Activated T-cell treated with anti-CD3 and anti-CD28 coated beads, Interleukin-2, amount 50 U/mL, for 72 hours (primary cell): ENCODE data around the gene RELN. TPM values are rescaled to one million over a fixed set of nuclear protein-coding genes. Genes with fewer than 3 reads are reported as not detected.

Experiments
- ATAC-seq, 2 donors: fragments of 150-1000 bp; cut with Tn5 transposase; replicated peaks in 1 of 2; 2 replicates each; pipeline ENCODE4 v1.10.0; 2021; ENCODE audit warnings: moderate library complexity in 2 of 2, mild to moderate bottlenecking in 1 of 2
- DNase-seq, 2 donors: peaks; one replicate each; pipeline ENCODE4 v3.0.0; 2021 to 2022; ENCODE audit warnings: mixed read lengths in 1 of 2
- H3K27ac Mint-ChIP-seq: one replicate; pipeline ENCODE4 v1.8.0; 2022; ENCODE audit warnings: mild to moderate bottlenecking, moderate library complexity, mixed read lengths
- H3K27me3 Mint-ChIP-seq: one replicate; pipeline ENCODE4 v1.8.0; 2022; ENCODE audit warnings: low read depth, mixed read lengths
- H3K36me3 Mint-ChIP-seq, 2 donors: one replicate each; pipeline ENCODE4 v1.8.0; 2022; ENCODE audit warnings: mixed read lengths in 2 of 2, mild to moderate bottlenecking in 1 of 2; ENCODE audit not compliant: insufficient read depth in 2 of 2
- H3K4me1 Mint-ChIP-seq: one replicate; pipeline ENCODE4 v1.8.0; 2022; ENCODE audit warnings: low read depth, mixed read lengths
- H3K4me3 Mint-ChIP-seq, 2 donors: one replicate each; pipeline ENCODE4 v1.8.0; 2022; ENCODE audit warnings: mild to moderate bottlenecking in 2 of 2, mixed read lengths in 2 of 2, moderate library complexity in 2 of 2
- H3K9me3 Mint-ChIP-seq, 2 donors: one replicate each; pipeline ENCODE4 v1.8.0; 2022; ENCODE audit warnings: mixed read lengths in 2 of 2
- total RNA-seq, 2 donors: library from RNA; stranded (reverse); gene quantifications; one replicate each; pipeline ENCODE4 v1.2.3, GENCODE V29; 2022

RELN gene
- total RNA-seq, 2 donors from 2014 or later = not detected

DNA sequence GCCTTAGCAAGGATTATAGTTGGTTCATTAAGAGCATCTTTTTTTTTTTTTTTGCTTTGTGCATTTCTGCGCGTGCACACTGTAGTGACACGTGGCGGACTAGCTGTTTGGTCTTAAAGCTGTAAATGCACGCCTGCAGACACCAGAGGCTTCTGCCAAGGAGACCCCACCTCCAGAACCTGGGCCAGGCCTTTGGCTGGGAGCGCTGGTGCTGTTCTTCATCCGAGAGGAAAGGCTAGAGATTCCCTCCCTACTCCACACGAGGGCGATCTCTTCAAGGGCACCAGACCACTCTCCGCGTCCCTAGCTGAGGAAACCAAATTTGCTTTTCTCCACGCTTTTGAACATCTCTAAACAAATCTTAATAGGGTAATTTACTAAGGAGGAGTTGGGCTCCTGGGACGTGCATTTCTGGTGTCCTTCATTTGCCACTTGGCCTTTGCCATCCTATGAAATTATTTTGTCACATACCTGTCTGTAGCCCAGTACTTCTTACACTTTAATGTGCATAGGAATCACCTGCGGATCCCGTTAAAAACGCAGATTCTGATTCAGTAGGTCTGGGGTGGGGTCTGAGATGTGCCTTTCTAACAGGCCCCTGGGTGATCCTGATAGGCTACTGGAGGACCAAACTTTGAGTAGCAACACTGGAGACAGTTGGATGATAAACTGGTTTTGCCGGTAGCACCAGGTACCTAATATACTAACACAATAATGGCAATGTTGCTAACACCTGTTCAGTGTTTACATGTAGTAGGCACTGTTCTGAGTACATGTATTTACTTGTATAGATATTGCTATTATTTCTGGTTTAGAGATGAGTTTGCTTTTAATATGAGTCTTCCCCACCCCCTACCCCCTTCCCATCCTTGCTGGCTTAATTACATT is 542.1 kb downstream of the RELN start:
- peaks cover 3 to 4% of the 10 kb centered on the region in 2 donors for H3K9me3 Mint-ChIP-seq
- DNase-seq (peak; percentile 47 to 54), ATAC-seq (peak; percentile 69 to 79)
- no peak overlapping the region for H3K4me3 Mint-ChIP-seq
- H3K27me3 Mint-ChIP-seq = peaks cover 84% of the 10 kb centered on the region
- peaks cover 3% of the 10 kb centered on the region in 2 donors for H3K36me3 Mint-ChIP-seq
- H3K4me1 Mint-ChIP-seq = peaks cover 16% of the 10 kb centered on the region
- H3K27ac Mint-ChIP-seq = no peak overlapping the region

GRCh38 chr7:103446049-103446520 is 543.4 kb downstream of the RELN start, which contains the start of gene SLC26A5:
Gene SLC26A5 (minus strand): TSS chr7:103446207. CDS start chr7:103421514, 24,693 bp downstream.
- ATAC-seq (peak; percentile 86), DNase-seq (peak; percentile 30 to 38)
- peak within 1 kb of the TSS; percentile 88 to 89 for H3K4me3 Mint-ChIP-seq
- H3K36me3 Mint-ChIP-seq = no peaks in the 10 kb centered on the region
- peaks cover 85% of the 10 kb centered on the region for H3K27me3 Mint-ChIP-seq
- peaks cover 16% of the 10 kb centered on the region for H3K4me1 Mint-ChIP-seq
- H3K9me3 Mint-ChIP-seq = peaks cover 0 to under 1% of the 10 kb centered on the region in 2 donors
- no peak within 1 kb of the TSS for H3K27ac Mint-ChIP-seq

DNA sequence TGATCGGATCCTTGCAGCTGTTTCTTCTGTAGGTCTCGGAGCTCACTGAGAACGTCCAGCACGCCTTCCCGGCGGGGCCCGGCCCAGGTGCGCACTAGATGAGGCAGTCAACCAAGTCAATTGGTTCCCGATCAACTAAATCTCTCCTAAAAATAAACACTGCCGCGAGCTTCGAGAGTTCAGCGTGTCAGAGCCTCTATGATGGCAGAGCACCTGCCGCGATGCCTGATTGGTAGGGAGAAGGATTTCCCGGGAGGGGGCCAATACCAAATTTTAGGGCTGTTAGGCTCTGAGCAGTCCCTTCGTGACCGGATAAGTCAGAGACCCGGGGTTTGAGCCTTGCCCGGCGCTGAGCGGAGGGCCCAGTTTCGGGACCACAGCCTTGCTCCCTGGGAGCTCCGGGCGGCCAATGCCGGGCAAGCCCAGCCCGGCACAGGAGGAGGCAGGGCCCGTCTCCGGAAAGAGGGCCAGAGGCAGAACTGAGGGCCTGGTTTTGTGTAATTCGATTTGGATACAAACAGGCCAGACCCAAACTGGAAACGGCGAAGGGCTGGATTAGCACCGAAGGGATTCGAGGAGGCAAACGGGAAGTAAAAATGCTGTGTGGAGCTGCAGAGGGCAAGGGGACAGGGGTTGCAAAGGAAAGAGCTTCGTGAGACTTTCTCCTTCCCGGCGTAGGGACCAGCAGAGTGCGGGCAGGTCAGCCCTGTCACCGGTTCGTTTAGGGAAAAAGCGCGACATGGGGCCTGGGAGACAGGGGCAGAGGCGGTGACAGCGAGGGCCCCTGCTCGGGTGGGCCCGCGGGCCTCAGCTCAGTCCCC is 544.0 kb downstream of the RELN start:
- Mint-ChIP-seq H3K27me3 (peaks cover 84% of the 10 kb centered on the region), H3K36me3 (no peaks in the 10 kb centered on the region), H3K27ac (no peak overlapping the region), H3K4me1 (peaks cover 16% of the 10 kb centered on the region), H3K9me3 (no peaks in the 10 kb centered on the region), H3K4me3 (peak overlapping the region; percentile 88 to 89)
- peak; percentile 35 to 38 for ATAC-seq
- DNase-seq = peak in 1 of 2 donors; percentile 12

DNA sequence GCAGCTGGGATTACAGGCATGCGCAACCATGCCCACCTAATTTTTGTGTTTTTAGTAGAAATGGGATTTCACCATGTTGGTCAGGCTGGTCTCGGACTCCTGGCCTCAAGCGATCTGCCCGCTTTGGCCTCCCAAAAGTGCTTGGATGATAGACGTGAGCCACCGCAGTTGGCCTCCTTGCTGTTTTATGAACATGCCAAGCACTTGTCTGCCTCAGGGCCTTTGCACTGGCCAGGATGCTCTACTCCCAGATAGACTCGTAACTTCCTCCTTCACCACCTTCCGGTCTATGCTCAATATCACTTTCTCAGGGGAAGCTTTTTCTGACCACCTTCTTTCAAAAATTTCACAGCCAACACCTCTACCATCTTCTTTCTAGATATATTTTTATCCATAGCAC is 549.8 kb downstream of the RELN start:
- Mint-ChIP-seq H3K27me3 (peaks cover 60% of the 10 kb centered on the region), H3K9me3 (no peaks in the 10 kb centered on the region), H3K4me1 (no peaks in the 10 kb centered on the region), H3K36me3 (no peaks in the 10 kb centered on the region), H3K27ac (no peak overlapping the region), H3K4me3 (no peak overlapping the region)
- ATAC-seq (no peak), DNase-seq (no peak)

- Mint-ChIP-seq H3K4me1 (no peaks in the 10 kb centered on the region), H3K27ac (no peak overlapping the region), H3K4me3 (no peak overlapping the region), H3K27me3 (peaks cover 40% of the 10 kb centered on the region), H3K36me3 (no peaks in the 10 kb centered on the region), H3K9me3 (no peaks in the 10 kb centered on the region)
- no peak for ATAC-seq
- no peak for DNase-seq
These were observed 551.8 kb downstream of the RELN start for GRCh38 chr7:103437623-103438022.

DNA sequence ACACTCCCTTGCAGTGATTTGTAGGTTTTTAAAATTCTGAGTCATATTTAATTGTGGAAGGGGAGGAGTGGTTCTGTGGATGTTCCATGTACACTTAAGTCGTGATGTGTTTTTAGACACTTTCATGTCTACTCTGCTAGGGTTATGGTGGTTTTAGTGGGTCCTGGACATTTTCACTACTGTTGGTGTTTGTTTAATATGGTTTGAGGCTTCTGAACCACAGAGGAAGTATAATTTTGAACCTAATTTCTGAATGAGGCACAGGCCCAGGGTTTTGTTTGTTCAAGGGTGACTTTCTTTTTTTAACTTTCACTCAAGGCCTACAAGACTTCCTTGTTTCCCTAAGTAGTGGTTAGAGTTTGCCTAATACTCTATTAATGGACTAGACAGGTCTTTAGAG is 556.7 kb downstream of the RELN start:
- Mint-ChIP-seq H3K9me3 (no peaks in the 10 kb centered on the region), H3K4me3 (no peak overlapping the region), H3K4me1 (no peaks in the 10 kb centered on the region), H3K36me3 (no peaks in the 10 kb centered on the region), H3K27me3 (peaks cover 14% of the 10 kb centered on the region), H3K27ac (no peak overlapping the region)
- ATAC-seq (no peak), DNase-seq (no peak)

- no peaks in the 10 kb centered on the region for H3K4me1 Mint-ChIP-seq
- ATAC-seq (no peak), DNase-seq (no peak)
- H3K27ac Mint-ChIP-seq = no peak overlapping the region
- H3K9me3 Mint-ChIP-seq = no peaks in the 10 kb centered on the region
- peaks cover 13% of the 10 kb centered on the region for H3K27me3 Mint-ChIP-seq
- no peaks in the 10 kb centered on the region for H3K36me3 Mint-ChIP-seq
- H3K4me3 Mint-ChIP-seq = no peak overlapping the region
These were observed 564.3 kb downstream of the RELN start for GRCh38 chr7:103425177-103425576.

DNA sequence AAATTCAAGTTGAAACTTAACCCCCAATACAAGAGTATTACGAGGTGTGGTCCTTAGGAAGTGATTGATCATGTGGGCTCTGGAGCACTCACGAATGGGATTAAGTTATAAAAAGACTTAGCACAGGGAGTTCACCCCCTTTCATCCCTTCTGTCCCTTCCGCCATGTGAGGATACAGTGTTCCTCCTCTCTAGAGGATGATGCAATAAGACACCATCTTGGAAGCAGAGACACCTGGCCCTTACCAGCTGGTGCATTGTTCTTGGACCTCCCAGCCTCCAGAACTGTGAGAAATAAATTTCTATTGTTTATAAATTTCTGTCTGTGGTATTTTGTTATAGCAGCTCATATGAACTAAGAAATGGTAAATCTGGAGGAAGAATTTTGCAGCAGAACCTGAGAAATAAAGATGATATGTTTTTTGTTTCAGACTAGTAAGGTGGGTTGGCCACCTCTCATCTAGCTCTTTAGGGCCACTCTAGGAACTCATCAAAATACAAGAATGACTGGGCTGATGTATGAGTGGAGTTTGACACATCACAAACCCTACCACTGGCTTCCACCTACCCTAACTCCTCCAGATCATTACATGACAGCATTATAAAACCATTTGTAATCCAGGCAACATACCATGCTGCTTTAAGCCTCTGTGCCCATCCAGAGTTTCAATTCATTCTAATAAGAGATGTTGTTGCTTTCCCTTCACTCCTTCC is 565.8 kb downstream of the RELN start:
- no peak overlapping the region for H3K4me3 Mint-ChIP-seq
- H3K27ac Mint-ChIP-seq = no peak overlapping the region
- H3K27me3 Mint-ChIP-seq = peaks cover 13% of the 10 kb centered on the region
- no peaks in the 10 kb centered on the region for H3K9me3 Mint-ChIP-seq
- H3K36me3 Mint-ChIP-seq = no peaks in the 10 kb centered on the region
- ATAC-seq (peak; percentile 36 to 58), DNase-seq (no peak)
- no peaks in the 10 kb centered on the region for H3K4me1 Mint-ChIP-seq

Other genes starting within 250 kb of the RELN start
- gene ORC5, start 218.4 kb upstream of the RELN start, total RNA-seq = 10 to 100 TPM; 21.5 to 39.7 TPM